ENCODE data around the gene BAZ1A. TPM values are rescaled to one million over a fixed set of nuclear protein-coding genes. Genes with fewer than 3 reads are reported as not detected.
A peak's percentile ranks its signal among the peaks of the same experiment; 100 is the strongest.

The BAZ1A gene
- total and polyA plus RNA-seq, 2 experiments from 2014 or later = 9.4 to 13.8 TPM

DNA sequence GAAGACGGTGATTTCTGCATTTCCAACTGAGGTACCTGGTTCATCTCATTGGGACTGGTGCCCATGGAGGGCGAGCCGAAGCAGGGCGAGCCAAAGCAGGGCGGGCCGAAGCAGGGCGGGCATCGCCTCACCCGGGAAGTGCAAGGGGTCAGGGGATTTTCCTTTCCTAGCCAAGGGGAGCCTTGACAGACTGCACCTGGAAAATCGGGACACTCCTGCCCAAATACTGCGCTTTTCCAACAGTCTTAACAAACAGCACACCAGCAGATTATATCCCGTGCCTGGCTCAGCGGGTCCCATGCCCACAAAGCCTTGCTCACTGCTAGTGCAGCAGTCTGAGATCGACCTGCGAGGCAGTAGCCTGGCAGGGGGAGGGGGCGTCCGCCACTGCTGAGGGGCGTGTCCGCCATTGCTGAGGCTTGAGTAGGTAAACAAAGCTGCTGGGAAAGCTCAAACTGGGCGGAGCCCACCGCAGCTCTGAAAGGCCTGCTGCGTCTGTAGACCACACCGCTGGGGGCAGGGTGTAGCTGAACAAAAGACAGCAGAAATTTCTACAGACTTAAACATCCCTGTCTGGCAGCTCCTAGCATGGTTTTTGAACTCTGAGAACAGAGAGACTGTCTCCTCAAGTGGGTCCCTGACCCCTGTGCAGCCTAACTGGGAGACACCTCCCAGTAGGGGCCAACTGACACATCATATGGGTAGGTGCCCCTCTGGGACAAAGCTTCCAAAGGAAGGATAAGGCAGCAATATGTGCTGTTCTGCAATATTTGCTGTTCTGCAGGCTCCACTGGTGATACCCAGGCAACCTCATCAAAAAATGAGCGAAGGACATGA is 77.2 kb downstream of the BAZ1A start:
- Histone ChIP-seq H3K36me3 (ENCODE audit: low read depth) (peaks cover 57% of the 10 kb centered on the region), H3K79me2 (ENCODE audit: insufficient read depth) (no peaks in the 10 kb centered on the region; the same call in 1 of the 2 replicates), H4K20me1 (ENCODE audit: insufficient read depth) (no peaks in the 10 kb centered on the region), H3K4me3 (no peak overlapping the region), H3K9me2 (ENCODE audit: insufficient read depth) (no peaks in the 10 kb centered on the region), H3K4me1 (ENCODE audit: insufficient read depth) (no peaks in the 10 kb centered on the region; the same call in 1 of the 2 replicates), H3K9me3 (ENCODE audit: low read depth) (no peaks in the 10 kb centered on the region), H3F3A (ENCODE audit: insufficient read depth) (0 out of 2 replicates have a peak, but pooled peaks cover 7% of the 10 kb centered on the region), H3K4me2 (ENCODE audit: unreplicated experiment) (no peak overlapping the region), H3K9ac (no peak overlapping the region), H3K27ac (no peak overlapping the region), H3K27me3 (replicated peaks; ENCODE audit: insufficient read depth) (no peaks in the 10 kb centered on the region), H2AFZ (no peak overlapping the region)
- WGBS, 2 experiments (ENCODE audit: low coverage in 1 of 2, low lambda C conversion rate in 2 of 2, missing lambda C conversion rate in 2 of 2) = 92 to 93% methylated on average over 24 of the region's 24 CpGs
- DNase-seq = no peak
- TF ChIP-seq EZH2 (IDR thresholded peaks at IDR 0.05; ENCODE audit: insufficient read depth, poor library complexity, severe bottlenecking) (no peak), EZH2phosphoT487 (IDR thresholded peaks at IDR 0.05; ENCODE audit: insufficient read depth, low read depth) (no peak)
- in situ Hi-C loops (cut with MboI) = no loop called here

DNA sequence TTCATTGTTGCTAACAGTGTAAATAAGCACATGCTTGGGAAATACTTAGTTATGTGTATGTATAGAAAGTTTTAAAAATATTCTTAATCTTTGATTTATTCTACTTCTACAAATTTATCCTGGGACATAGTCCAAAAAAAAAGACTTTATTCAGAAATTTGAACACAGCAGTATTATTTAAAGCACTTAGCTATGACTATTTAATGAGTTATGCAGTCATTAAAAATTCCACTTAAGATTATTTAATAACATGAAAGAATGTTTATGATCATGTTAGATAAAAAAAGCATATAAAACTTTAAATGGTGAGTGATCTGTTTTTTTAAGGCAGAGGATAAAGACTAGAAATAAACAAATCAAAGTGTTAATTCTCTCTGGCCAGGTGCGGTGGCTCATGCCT is 78.3 kb downstream of the BAZ1A start:
- H3K9ac ChIP-seq = no peak overlapping the region
- in situ Hi-C loops (cut with MboI) = no loop called here
- no peaks in the 10 kb centered on the region; the same call in 1 of the 2 replicates for H3K79me2 ChIP-seq (ENCODE audit: insufficient read depth)
- H3K27ac ChIP-seq = no peak overlapping the region
- no peaks in the 10 kb centered on the region; the same call in 1 of the 2 replicates for H3K4me1 ChIP-seq (ENCODE audit: insufficient read depth)
- H3K9me3 ChIP-seq (ENCODE audit: low read depth) = no peaks in the 10 kb centered on the region
- DNase-seq = no peak
- H3K36me3 ChIP-seq (ENCODE audit: low read depth) = peaks cover 51% of the 10 kb centered on the region
- no peaks in the 10 kb centered on the region for H4K20me1 ChIP-seq (ENCODE audit: insufficient read depth)
- H3K4me3 ChIP-seq = no peak overlapping the region
- H3F3A ChIP-seq (ENCODE audit: insufficient read depth) = 0 out of 2 replicates have a peak, but pooled peaks cover 7% of the 10 kb centered on the region
- TF ChIP-seq EZH2 (IDR thresholded peaks at IDR 0.05; ENCODE audit: insufficient read depth, poor library complexity, severe bottlenecking) (no peak), EZH2phosphoT487 (IDR thresholded peaks at IDR 0.05; ENCODE audit: insufficient read depth, low read depth) (no peak)
- no peak overlapping the region for H2AFZ ChIP-seq
- H3K9me2 ChIP-seq (ENCODE audit: insufficient read depth) = no peaks in the 10 kb centered on the region
- no peaks in the 10 kb centered on the region for H3K27me3 ChIP-seq (replicated peaks; ENCODE audit: insufficient read depth)
- H3K4me2 ChIP-seq (ENCODE audit: unreplicated experiment) = no peak overlapping the region
- WGBS, 2 experiments (ENCODE audit: low coverage in 1 of 2, low lambda C conversion rate in 2 of 2, missing lambda C conversion rate in 2 of 2) = 93 to 100% methylated on average over 1 of the region's 1 CpG

DNA sequence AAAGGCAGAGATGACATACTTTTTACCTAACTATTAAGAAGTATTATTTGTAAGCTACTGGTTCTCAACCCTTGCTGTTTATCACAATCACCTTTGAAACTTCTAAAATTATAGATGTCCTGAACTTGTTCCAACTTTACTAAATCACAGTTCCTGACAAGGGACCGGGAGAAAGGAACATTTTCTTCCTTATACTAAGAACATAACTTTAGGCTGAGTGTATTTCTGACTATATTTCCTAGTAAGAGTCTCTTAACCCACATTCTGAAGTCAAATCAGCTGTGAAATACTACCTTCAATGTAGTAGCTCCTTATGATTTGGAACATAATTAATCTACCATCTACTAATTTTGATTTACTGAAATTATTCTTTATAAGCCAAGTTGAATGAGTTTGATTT is 80.2 kb downstream of the BAZ1A start:
- Histone ChIP-seq H3K9ac (no peak overlapping the region), H3K9me2 (ENCODE audit: insufficient read depth) (no peaks in the 10 kb centered on the region), H3K79me2 (ENCODE audit: insufficient read depth) (no peaks in the 10 kb centered on the region; the same call in 1 of the 2 replicates), H3K4me1 (ENCODE audit: insufficient read depth) (no peaks in the 10 kb centered on the region; the same call in 1 of the 2 replicates), H3K4me3 (no peak overlapping the region), H3K27ac (no peak overlapping the region), H3K4me2 (ENCODE audit: unreplicated experiment) (no peak overlapping the region), H3K36me3 (ENCODE audit: low read depth) (peaks cover 35% of the 10 kb centered on the region), H3K9me3 (ENCODE audit: low read depth) (no peaks in the 10 kb centered on the region), H4K20me1 (ENCODE audit: insufficient read depth) (no peaks in the 10 kb centered on the region), H3K27me3 (replicated peaks; ENCODE audit: insufficient read depth) (no peaks in the 10 kb centered on the region), H3F3A (ENCODE audit: insufficient read depth) (0 out of 2 replicates have a peak, but pooled peaks cover 7% of the 10 kb centered on the region), H2AFZ (no peak overlapping the region)
- WGBS, 2 experiments (ENCODE audit: low coverage in 1 of 2, low lambda C conversion rate in 2 of 2, missing lambda C conversion rate in 2 of 2) = 4 to 48% methylated on average over 1 of the region's 1 CpG
- in situ Hi-C loops (cut with MboI) = no loop called here
- TF ChIP-seq EZH2 (IDR thresholded peaks at IDR 0.05; ENCODE audit: insufficient read depth, poor library complexity, severe bottlenecking) (no peak), EZH2phosphoT487 (IDR thresholded peaks at IDR 0.05; ENCODE audit: insufficient read depth, low read depth) (no peak)
- DNase-seq = peak; percentile 7

DNA sequence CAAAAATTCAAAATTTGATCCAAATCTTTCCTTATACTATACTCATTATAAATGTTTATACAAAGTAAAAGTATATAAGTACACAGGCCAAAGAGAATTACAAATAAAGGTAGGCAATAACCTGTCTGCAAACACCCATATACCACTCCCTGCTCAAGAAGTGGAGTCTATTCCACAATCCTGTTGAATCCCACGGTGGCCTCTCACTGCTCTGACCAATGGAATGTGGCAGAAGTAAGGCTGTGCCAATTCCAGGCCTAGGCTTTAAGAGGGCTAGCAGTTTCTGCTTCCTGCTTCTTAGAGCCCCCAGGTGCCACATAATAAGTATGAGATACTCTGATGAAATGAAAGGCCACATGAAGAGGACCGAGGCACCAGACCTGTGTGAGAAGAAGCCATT is 80.9 kb downstream of the BAZ1A start:
- H2AFZ ChIP-seq = no peak overlapping the region
- in situ Hi-C loops (cut with MboI) = no loop called here
- no peak overlapping the region for H3K9ac ChIP-seq
- no peaks in the 10 kb centered on the region for H3K9me2 ChIP-seq (ENCODE audit: insufficient read depth)
- TF ChIP-seq EZH2phosphoT487 (IDR thresholded peaks at IDR 0.05; ENCODE audit: insufficient read depth, low read depth) = no peak
- TF ChIP-seq EZH2 (IDR thresholded peaks at IDR 0.05; ENCODE audit: insufficient read depth, poor library complexity, severe bottlenecking) = no peak
- H3K4me2 ChIP-seq (ENCODE audit: unreplicated experiment) = no peak overlapping the region
- no peak overlapping the region for H3K4me3 ChIP-seq
- 100% methylated on average over 2 of the region's 2 CpGs for WGBS, 2 experiments (ENCODE audit: low coverage in 1 of 2, low lambda C conversion rate in 2 of 2, missing lambda C conversion rate in 2 of 2)
- no peak overlapping the region for H3K27ac ChIP-seq
- 0 out of 2 replicates have a peak, but pooled peaks cover 7% of the 10 kb centered on the region for H3F3A ChIP-seq (ENCODE audit: insufficient read depth)
- no peaks in the 10 kb centered on the region for H4K20me1 ChIP-seq (ENCODE audit: insufficient read depth)
- H3K79me2 ChIP-seq (ENCODE audit: insufficient read depth) = no peaks in the 10 kb centered on the region; the same call in 1 of the 2 replicates
- H3K9me3 ChIP-seq (ENCODE audit: low read depth) = no peaks in the 10 kb centered on the region
- no peaks in the 10 kb centered on the region for H3K27me3 ChIP-seq (replicated peaks; ENCODE audit: insufficient read depth)
- DNase-seq = peak; percentile 22
- no peaks in the 10 kb centered on the region; the same call in 1 of the 2 replicates for H3K4me1 ChIP-seq (ENCODE audit: insufficient read depth)
- H3K36me3 ChIP-seq (ENCODE audit: low read depth) = peaks cover 28% of the 10 kb centered on the region
